Stimulated activated CD4-positive, alpha-beta T cell treated with anti-CD3 and anti-CD28 coated beads, TNF-alpha, amount 100 ng/mL, for 24 hours (primary cell): Measurements from ENCODE around the gene ZBTB40.

Experiments
- DNase-seq, 3 experiments: peaks; one replicate each; pipeline ENCODE4 v3.0.0-alpha.2; 2020; ENCODE audit warnings: low read depth in 3 of 3

Gene ZBTB40

DNA sequence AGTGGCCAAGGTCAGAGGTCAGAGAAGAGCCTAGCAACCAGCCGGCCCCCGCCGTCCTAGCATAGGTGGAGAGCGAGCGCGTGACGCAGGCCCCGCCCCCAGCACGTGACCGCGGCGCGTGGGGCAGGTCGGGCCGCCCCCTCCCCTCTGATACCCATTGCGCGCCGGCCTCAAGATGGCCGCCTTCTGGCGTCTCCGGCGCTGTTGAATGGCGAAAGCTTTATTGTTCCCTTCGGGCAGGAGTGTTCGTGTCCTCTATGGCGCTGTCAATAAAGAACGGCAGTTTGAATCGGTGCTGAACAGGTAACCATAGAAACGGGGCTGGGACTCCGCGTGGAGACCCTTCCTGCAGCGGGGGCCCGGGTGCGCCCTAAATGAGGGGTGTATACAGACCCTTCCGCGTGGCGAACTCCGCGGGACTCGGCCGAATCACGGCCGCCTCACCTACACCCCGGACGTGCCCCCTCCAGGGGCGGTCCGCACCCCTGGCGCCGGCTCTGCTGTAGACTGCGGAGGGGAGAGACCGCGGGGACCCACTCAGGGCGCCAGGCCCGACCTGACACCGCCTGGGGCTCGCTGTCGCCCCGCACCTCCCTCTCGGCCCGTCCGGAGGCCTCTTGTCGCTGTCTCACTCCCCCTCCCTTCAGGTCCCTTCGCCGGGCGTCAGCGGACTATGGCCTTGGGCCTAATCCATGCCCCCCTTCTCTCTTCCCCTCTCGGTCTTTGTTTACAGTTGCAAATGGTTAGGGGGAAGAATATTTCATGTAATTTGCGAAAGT lies at the start of gene ZBTB40:
TSS of gene ZBTB40 (plus strand) at position 150 of the 779 bp plus-strand sequence. CDS start 38,098 bp downstream, outside the sequence.
- DNase-seq: peak; percentile 85 to 93 (median 91)

DNA sequence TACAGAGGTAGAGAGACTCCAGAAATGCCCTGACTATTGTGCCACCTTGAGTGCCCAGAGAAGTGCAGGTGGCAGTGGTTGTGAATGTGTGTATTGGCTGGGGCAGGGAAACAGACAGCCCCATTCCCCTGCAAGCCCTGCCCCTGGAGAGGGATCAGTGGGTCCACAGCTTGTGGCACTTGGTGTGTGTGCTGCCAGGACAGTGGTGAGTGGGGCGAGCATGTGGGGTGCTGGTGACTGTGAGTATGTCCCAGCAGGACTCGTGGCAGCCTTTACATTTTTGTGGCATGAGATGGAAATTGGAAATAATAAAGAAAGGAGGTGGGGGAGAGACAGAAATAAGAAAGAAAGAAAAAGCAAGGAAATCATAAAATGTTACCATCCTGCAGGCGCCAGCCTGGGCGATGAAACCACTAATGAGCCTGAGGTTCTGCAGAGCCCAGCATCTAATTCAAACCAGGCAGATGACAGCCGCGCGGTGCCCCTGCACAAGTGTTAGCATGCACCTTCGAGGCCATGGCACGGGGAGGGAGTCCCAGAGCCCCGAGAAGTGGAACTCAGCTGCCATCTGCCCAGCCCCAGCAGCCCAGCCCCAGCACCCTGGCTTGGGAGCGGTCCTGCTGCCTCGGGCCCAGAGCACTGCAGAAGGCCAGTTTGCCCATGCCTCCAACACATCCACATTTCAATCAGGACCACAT lies 49.1 kb upstream of the ZBTB40 start:
- no peak for DNase-seq

DNA sequence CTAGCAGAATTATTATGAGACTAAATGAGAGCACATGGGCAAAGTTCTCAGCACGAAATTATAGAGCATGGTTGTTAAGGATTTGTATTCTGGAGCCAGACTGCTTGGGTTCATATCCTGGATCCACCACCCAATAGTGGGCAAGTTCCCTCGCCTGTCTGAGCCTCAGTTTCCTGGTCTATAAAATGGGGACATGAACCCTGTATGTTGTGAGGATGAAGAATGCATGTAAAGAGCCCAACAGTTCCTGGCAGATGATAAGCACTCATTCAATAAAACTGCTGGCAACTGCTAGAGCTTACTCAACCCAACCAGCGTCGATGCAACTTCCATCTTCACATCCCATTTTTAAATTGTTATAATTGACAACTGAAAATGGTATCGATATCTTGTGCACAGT lies 47.2 kb upstream of the ZBTB40 start:
- no peak for DNase-seq

- DNase-seq: no peak
Observed at GRCh38 chr1:22406722-22407495, 44.7 kb upstream of the ZBTB40 start.

DNA sequence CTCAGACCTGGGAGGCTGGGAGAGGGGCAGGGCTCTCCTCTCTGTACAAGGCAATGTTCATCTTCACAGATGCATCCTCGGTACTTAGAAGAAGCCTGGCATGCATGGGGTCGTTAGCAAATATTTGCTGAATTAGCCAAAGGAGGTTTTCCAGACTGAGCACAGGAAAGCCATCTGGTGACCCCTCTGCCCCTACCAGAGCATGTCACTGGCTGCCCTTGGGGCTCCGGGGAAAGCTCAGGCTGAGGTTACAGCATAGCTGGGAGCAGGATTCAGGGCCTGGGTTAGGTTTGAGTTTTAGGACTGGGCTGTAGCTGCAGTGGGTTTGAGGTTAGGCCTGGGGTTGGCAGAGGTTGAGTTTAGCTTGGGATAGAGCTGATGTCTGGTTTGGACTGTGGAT lies 43.4 kb upstream of the ZBTB40 start:
- DNase-seq: no peak

GRCh38 chr1:22410401-22410800 lies 41.2 kb upstream of the ZBTB40 start:
- no peak for DNase-seq

- no peak for DNase-seq
Observed at GRCh38 chr1:22410928-22411495, 40.6 kb upstream of the ZBTB40 start.

GRCh38 chr1:22411589-22411988 lies 40.1 kb upstream of the ZBTB40 start:
- DNase-seq: no peak

GRCh38 chr1:22412932-22413727 lies 38.5 kb upstream of the ZBTB40 start:
- no peak for DNase-seq

- DNase-seq: no peak
Observed at GRCh38 chr1:22413799-22414198, 37.9 kb upstream of the ZBTB40 start.

DNA sequence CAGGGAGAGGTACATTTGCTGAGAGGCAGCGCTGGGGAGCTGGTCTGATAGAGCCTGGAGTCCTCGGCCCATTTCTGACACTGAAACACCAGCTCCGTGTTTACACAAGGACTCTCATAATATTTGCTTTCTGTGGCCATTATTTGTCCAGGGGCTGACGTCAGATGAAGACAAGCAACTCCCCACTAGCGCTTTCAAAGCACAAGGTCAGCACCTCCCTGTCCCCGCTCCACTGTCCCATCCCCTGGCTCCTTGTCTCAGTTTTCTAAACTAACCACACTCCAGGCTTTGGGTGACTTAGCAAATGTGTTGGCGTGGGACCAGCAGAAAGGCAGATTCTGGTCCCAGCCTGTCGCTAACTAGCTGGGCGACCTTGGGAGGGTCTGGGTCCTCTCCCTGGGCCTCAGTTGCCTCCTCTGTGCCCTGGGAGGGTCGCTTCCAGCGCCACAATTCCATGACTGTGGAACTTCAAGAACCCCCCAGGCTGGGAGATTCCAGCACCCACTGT lies 37.4 kb upstream of the ZBTB40 start:
- DNase-seq: no peak

- DNase-seq: no peak
Observed at GRCh38 chr1:22415489-22415888, 36.2 kb upstream of the ZBTB40 start.

DNA sequence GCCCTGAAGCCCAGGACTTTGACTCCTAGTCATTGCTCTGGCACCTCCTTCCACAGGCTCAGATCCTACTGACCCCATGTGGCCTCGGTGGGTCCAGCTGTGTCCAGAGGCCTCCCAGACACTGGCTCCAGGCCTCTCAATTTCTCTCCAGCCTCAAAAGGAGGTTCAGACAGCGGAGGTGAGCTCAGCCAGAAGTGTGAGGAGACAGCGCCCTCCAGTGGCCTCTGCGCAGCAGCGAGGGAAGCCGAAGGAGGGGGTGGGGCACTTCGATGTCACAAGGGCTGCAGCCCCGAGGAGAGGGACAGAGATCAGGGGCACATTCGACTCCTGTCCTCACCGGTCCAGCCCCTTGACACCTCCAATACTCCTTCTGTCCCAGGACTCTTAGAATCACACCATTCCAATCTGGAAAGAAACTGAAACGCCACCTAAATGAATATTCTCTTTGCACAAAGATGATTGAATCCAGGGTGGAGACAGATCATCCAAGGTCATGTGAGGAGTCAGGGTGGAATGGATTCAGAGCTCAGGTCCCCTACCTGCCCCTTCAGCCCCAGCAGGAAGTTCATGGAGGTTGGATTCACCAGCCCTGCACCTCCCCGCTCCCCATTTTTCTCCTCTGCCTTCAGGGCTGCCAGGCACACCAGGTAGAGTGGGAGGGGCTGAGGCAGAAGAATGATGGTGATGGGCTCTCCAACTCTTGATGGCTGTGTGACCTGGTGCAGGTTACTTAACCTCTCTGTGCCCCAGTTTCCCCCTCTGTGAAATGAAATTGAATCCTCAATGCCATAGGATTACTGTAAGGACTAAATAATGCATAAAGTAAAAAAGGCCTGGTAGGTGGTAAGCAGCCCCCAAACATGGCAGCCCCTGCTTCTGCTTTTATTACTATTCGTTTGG lies 34.8 kb upstream of the ZBTB40 start:
- peak; percentile 53 to 73 (median 55) for DNase-seq

DNA sequence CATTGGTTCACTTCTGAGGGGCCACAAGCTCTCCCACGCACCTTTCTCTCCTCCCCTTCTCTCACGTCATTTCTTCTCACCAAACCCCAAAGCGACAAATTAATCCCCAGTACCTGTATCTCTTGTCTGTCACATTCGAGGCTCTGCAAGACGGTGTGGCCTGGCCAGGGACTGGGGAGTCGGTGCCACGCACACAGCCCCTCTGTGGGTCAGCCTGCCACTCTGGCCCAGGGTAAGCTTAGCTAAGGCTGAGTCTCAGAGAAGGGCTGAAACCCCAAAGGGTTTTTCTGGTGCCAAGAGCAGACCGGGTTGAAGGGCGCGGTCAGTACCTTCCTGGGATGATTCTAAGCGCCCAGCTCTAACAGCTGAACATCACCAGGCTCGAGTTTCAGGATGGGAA lies 34.2 kb upstream of the ZBTB40 start:
- DNase-seq: no peak

GRCh38 chr1:22418312-22418711 lies 33.3 kb upstream of the ZBTB40 start:
- DNase-seq: no peak

GRCh38 chr1:22418933-22419382 lies 32.7 kb upstream of the ZBTB40 start:
- DNase-seq: no peak

DNA sequence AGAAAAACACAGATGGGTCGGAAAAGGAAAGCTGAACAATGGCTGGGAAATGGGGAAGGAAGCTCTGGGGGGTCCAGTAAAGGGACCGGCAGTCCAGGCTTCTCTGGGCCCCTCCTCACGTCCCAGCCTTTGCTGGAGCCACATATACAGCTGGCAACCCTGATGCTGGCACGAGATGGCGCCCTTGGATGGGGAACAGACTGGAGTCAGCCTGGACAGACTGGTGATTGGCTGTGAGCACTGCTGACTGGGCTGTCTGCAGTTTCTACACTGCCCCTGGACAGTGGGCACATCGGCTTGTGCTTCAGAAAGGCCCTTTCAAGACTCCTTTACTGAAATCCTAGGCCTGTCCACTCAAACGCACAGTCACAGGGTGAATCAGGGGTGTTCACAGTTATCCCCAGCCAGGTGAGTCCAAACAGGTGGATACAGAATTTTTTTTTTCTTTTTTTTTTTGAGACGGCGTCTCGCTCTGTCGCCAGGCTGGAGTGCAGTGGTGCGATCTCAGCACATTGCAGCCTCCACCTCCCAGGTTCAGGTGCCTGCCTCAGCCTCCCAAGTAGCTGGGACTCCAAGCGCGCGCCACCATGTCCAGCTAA lies 31.1 kb upstream of the ZBTB40 start:
- peak in 2 of 3 experiments; percentile 12 to 55 for DNase-seq

DNA sequence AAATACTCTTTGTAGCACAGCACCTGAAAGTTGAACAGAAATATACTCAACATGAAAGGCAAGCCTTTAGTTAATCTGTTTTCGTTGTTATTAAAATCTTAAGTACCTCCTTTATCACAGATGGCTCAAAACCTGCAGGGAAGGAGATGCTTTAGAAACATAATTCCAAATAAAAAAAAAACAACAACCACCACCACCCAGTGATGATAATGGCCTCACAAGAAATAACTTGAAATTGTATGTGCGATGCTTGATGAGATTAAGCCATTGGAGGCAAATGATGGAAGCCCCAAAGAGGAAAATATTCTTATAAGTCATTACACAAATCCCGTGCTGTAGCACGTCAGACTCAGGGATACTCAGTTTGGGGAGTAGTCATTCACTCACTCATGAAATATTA lies 24.9 kb upstream of the ZBTB40 start:
- no peak for DNase-seq

DNA sequence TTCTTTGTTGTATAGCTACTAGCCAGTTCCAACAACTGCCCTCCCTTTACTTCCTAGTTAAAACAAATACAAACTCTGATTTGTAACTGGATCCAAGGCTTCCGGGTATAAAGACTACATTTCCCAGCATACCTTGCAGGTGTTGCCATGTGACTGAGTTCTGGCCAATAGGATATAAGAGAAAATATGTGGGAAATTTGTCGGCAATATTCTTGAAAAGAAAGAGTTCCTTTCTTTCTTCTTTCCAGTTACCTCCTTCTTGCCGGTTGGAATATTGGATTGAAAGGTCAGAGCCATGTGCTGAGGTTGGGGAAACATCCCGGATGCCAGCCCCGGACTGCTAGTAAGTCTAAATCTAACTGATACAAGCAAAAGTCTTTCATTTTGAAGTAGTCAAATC lies 23.0 kb upstream of the ZBTB40 start:
- DNase-seq: no peak

- no peak for DNase-seq
Observed at GRCh38 chr1:22431965-22432364, 19.7 kb upstream of the ZBTB40 start.
